Bronchial epithelial cell (primary cell): ENCODE measurements around the gene ZFP1. TPM values are rescaled to one million over a fixed set of nuclear protein-coding genes. Genes with fewer than 3 reads are reported as not detected.
"Not testable (repeated sequence)": the region's sequence is repeated elsewhere in the genome, so short reads cannot be mapped to it uniquely, and the experiment has no call there.

Experiments used
- DNase-seq: peaks from one replicate; pipeline ENCODE4 v3.0.0-alpha.2; 2010; ENCODE audit warnings: low read depth
- FAIRE-seq: peaks from 2 replicates; lab custom pipeline; 2011; peaks lifted over from hg19 to GRCh38; lab: Jason Lieb, UNC
- H3K27me3 ChIP-seq: 2 replicates; pipeline ENCODE4 v1.5.1; 2011; ENCODE audit warnings: low read length; ENCODE audit not compliant: control insufficient read depth, insufficient read depth
- H3K36me3 ChIP-seq: 2 replicates; pipeline ENCODE4 v1.5.1; 2011; ENCODE audit warnings: low read length; ENCODE audit not compliant: control insufficient read depth, insufficient read depth
- H3K4me3 ChIP-seq: 2 replicates; pipeline ENCODE4 v1.5.1; 2011; ENCODE audit warnings: mild to moderate bottlenecking, low read depth, low read length, control low read depth
- CTCF ChIP-seq: IDR thresholded peaks from 2 replicates; pipeline ENCODE4 v1.5.1; 2011; ENCODE audit warnings: mild to moderate bottlenecking, moderate library complexity, low read length, control low read depth, inconsistent platforms; ENCODE audit not compliant: insufficient read depth, severe bottlenecking
- total RNA-seq: library from RNA; depleted of rRNA; stranded (reverse); fragments of >200 nt; gene quantifications from 2 replicates; pipeline ENCODE4 v1.2.1, GENCODE V29; 2014

The ZFP1 gene
- total RNA-seq, 1 donor from 2014 or later = 10.5 TPM

GRCh38 chr16:75206749-75207451 lies 58.6 kb downstream of the ZFP1 start, which contains the start of gene CTRB2:
TSS of gene CTRB2 (minus strand) at chr16:75207161. CDS start at chr16:75207141, 20 bp downstream.
- H3K36me3 ChIP-seq = no peaks in the 10 kb centered on the region
- no peaks in the 10 kb centered on the region for H3K27me3 ChIP-seq
- DNase-seq (no peak), FAIRE-seq (peak; percentile 60)
- no peak for TF ChIP-seq CTCF
- H3K4me3 ChIP-seq = no peak within 1 kb of the TSS

- DNase-seq = no peak
- TF ChIP-seq CTCF = no peak
- no peak for FAIRE-seq
Observed at GRCh38 chr16:75207831-75208230, 59.5 kb downstream of the ZFP1 start.

GRCh38 chr16:75208242-75208825 lies 60.0 kb downstream of the ZFP1 start:
- no peak for DNase-seq
- H3K4me3 ChIP-seq = no peak overlapping the region
- no peak for TF ChIP-seq CTCF
- FAIRE-seq = no peak
- H3K27me3 ChIP-seq = no peaks in the 10 kb centered on the region
- H3K36me3 ChIP-seq = no peaks in the 10 kb centered on the region

More at GRCh38 chr16:75207831-75208230, 59.5 kb downstream of the ZFP1 start:
- H3K4me3 ChIP-seq = no peak overlapping the region
- no peaks in the 10 kb centered on the region for H3K36me3 ChIP-seq
- H3K27me3 ChIP-seq = no peaks in the 10 kb centered on the region

GRCh38 chr16:75208861-75209505 lies 60.7 kb downstream of the ZFP1 start:
- DNase-seq (no peak), FAIRE-seq (no peak)
- no peak for TF ChIP-seq CTCF
- Histone ChIP-seq H3K27me3 (no peaks in the 10 kb centered on the region), H3K4me3 (no peak overlapping the region), H3K36me3 (no peaks in the 10 kb centered on the region)

GRCh38 chr16:75209514-75209913 lies 61.2 kb downstream of the ZFP1 start:
- not testable (repeated sequence) for H3K36me3 ChIP-seq, FAIRE-seq, H3K27me3 ChIP-seq, DNase-seq, H3K4me3 ChIP-seq

GRCh38 chr16:75209944-75210343 lies 61.6 kb downstream of the ZFP1 start:
- H3K4me3 ChIP-seq = no peak overlapping the region
- DNase-seq = no peak
- no peaks in the 10 kb centered on the region for H3K27me3 ChIP-seq
- H3K36me3 ChIP-seq = no peaks in the 10 kb centered on the region
- FAIRE-seq = no peak
- no peak for TF ChIP-seq CTCF

GRCh38 chr16:75211286-75211685 lies 63.0 kb downstream of the ZFP1 start:
- FAIRE-seq, DNase-seq, H3K36me3 ChIP-seq, H3K27me3 ChIP-seq, H3K4me3 ChIP-seq: not testable (repeated sequence)
